Epithelial cell of esophagus (primary cell): Measurements from ENCODE around the gene HAUS8.

Experiments
- DNase-seq: peaks from one replicate; pipeline ENCODE4 v3.0.0; 2010; ENCODE audit warnings: low read depth
- H3K4me3 ChIP-seq: 2 replicates; pipeline ENCODE4 v1.5.1; 2011; ENCODE audit warnings: mild to moderate bottlenecking, low read length, control low read depth
- TF ChIP-seq, protein P1 (sequence below): IDR thresholded peaks from 2 replicates; pipeline ENCODE4 v1.5.1; 2011; ENCODE audit warnings: low read depth, mild to moderate bottlenecking, low read length, control low read depth, inconsistent platforms; ENCODE audit not compliant: insufficient read depth; ENCODE audit errors: missing control alignments

The HAUS8 gene

DNA sequence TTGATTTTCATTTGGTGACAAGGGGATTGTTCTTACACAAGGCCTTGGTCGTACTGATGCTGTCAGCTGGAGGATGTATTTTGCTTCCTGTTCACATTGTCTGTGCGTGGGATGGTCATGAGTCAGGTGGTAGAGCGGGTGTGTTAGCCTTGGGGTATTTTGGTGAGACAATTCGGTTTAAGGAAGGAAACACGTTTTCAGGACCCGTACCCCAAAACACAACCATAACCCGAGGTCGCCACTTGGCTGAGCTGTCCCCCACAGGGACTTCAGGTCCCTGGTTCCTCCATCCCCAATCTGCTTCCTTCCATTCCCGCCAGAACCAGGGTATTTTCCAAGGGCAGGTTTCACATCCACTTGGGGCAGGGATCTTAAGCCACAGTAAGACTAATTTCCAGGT lies 15.3 kb upstream of the HAUS8 start:
- TF ChIP-seq, protein P1, sequence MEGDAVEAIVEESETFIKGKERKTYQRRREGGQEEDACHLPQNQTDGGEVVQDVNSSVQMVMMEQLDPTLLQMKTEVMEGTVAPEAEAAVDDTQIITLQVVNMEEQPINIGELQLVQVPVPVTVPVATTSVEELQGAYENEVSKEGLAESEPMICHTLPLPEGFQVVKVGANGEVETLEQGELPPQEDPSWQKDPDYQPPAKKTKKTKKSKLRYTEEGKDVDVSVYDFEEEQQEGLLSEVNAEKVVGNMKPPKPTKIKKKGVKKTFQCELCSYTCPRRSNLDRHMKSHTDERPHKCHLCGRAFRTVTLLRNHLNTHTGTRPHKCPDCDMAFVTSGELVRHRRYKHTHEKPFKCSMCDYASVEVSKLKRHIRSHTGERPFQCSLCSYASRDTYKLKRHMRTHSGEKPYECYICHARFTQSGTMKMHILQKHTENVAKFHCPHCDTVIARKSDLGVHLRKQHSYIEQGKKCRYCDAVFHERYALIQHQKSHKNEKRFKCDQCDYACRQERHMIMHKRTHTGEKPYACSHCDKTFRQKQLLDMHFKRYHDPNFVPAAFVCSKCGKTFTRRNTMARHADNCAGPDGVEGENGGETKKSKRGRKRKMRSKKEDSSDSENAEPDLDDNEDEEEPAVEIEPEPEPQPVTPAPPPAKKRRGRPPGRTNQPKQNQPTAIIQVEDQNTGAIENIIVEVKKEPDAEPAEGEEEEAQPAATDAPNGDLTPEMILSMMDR = no peak
- peak; percentile 77 for DNase-seq
- H3K4me3 ChIP-seq = no peak overlapping the region

DNA sequence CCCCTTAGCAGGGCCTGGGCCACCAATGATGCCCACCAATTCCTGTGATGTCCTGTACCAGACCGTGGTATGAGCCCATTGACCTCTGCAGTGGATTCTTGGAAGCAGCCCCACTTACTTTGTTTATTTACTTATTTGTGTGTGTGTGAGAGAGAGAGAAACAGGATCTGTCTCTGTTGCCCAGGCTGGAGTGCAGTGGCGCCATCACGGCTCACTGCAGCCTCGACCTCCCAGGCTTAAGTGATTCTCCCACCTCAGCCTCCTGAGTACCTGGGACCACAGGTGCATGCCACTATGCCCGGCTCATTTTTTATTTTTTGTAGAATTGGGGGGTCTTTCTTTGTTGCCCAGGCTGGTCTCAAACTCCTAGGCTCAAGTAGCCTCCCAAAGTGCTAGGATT lies 13.3 kb upstream of the HAUS8 start:
- no peak for DNase-seq
- no peak overlapping the region for H3K4me3 ChIP-seq
- TF ChIP-seq, protein P1 = no peak

DNA sequence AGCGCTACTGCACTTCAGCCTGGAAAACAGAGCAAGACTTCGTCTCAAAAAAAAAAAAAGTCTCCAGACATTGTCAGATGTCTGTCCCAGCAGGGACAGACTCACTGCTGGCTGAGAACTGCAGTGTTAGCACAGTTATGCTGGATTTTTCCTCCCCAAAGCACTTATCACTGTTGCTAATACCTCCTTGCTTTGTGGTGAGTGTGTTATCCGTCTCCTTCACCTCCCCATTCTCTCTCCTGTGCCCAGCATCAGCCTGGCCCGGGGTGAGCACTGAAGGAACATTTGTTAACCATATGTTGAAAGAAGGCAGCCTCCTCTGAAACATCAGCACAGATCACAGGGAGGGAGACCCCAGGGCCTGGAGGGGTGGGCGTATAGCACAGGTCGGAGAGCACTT lies 11.6 kb upstream of the HAUS8 start:
- no peak for DNase-seq
- no peak overlapping the region for H3K4me3 ChIP-seq
- TF ChIP-seq, protein P1 = no peak

DNA sequence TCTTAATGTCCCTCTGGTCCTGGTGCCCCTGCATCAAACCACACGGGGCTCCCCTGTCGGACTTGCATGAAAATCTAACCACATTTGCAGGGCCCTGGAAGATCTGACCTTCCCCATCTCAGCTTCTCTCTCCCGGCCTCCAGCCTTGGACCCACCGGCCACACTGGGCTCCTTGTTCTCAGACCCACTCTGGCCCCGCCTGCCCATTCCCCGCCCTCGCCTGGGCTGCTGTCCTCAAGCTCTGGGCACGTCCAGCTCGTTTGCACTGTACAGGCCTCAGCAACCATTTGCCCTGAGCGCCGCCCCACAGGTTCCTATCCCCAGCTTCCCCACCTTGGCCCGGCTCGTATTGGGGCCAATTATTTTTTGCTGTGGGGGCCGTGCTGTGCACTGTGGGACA lies 10.9 kb upstream of the HAUS8 start:
- no peak for DNase-seq
- TF ChIP-seq, protein P1 = no peak
- no peak overlapping the region for H3K4me3 ChIP-seq

DNA sequence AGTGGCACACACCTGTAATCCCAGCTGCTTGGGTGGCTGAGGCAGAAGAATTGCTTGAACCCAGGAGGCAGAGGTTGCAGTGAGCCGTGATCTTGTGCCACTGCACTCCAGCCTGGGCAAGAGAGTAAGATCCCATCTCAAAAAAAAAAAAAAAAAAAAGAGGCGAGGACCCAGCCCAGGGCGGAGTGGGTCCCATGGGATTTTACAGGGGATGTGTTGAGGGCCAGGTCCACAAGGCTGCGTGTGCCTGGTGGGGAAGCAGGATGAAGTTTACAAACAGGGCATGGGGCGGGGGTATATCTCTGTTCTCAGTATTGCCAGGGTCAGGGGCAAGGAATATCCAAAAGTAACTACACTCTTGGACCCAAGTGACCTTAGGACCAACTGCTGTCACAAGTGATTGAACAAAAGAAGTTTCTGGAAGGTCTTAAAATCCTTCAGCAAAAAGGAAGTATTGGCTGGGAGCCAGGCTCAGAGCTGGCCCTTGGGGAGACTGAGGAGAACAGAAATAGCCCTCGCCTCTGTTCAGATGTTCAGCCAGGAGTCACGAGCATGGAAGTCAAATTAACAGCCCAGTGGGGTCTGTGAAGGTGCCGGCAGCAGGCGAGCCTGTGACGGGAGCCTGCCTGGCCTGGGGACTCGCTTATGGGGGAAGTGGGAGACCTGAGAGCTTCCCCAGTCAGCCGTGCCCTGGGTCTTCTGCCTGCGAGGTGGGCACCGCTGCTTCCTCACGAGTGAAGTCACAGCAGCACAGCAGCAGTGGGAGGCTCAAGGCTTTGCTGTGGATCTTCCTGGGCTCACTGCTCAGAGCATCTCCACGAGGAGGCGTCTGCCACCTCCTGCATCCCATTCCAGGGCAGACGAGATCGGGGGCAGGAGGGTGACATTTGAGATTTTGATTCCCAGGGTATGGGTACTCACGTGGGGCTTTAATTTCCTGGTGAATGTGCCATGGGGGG lies 6.7 kb upstream of the HAUS8 start:
- no peak for DNase-seq
- H3K4me3 ChIP-seq = no peak overlapping the region
- TF ChIP-seq, protein P1 = no peak

DNA sequence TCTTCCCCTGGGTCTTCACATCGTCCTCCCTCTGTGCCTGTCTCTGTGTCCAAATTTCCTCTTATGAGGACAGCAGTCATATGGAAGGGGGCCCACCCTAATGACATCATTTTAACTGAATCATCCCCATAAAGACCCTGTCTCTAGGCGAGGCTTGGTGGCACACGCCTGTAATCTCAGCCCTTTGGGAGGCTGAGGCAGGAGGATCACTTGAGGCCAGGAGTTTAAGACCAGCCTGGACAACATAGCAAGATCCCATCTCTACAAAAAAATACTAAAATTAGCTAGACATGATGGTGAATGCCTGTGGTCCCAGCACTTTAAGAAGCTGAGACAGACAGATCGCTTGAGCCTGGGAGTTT lies 5.2 kb upstream of the HAUS8 start:
- DNase-seq = no peak
- no peak overlapping the region for H3K4me3 ChIP-seq
- TF ChIP-seq, protein P1 = no peak

DNA sequence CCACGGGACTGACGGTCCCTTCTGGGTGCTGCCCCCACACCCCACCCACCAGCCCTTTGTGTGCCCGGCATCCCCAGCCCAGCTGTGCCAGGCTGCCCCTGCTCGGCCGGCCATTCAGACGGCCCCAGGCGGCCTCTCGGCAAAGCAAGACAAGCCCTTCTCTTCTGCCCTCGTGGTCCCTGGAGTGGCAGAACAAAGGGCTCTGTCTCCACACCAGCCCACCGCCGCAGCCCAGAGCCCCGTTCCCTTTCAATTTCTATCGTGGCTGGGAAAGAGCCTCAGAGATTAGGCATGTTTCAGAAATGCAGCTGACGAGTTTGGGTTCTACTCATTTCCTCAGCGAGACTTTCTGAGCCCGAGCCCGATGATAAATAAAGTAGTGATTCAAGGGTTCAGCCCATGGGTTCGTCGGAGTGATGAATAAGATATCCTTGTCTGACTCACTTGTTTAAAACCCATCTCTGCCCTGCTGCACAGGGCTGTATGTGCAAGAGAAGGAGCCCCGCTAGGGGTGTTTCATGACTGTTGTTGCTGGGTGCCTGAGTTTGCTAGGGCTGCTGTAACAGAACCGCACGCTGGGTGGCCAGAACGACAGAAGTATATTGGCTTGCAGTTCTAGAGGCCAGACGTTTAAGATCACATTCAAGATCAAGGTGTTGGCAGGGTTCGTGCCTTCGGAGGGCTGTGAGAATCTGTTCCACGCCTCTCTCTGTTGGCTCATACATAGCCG lies 4.6 kb upstream of the HAUS8 start:
- TF ChIP-seq, protein P1 = peak; percentile 67
- DNase-seq = peak; percentile 99
- H3K4me3 ChIP-seq = peak overlapping the region; percentile 39
